Fibroblast of lung (primary cell): ENCODE results near the gene SNCG. TPM values are rescaled to one million over a fixed set of nuclear protein-coding genes. Genes with fewer than 3 reads are reported as not detected.
"Not testable (repeated sequence)": the region's sequence is repeated elsewhere in the genome, so short reads cannot be mapped to it uniquely, and the experiment has no call there.

Source experiments
- DNase-seq, 2 donors: peaks; one replicate each; pipeline versions ENCODE4 v3.0.0 to v3.0.0-alpha.2; 2010; ENCODE audit warnings: low read depth in 2 of 2
- H2AFZ ChIP-seq: 2 replicates; pipeline ENCODE4 v1.5.1; 2012; ENCODE audit warnings: low read length, control low read depth, inconsistent platforms
- H3K27ac ChIP-seq: 2 replicates; pipeline ENCODE4 v1.5.1; 2011; ENCODE audit warnings: low read length, control low read depth; ENCODE audit not compliant: insufficient read depth
- H3K27me3 ChIP-seq: 2 replicates; pipeline ENCODE4 v1.5.1; 2011; ENCODE audit warnings: mild to moderate bottlenecking, low read length; ENCODE audit not compliant: control insufficient read depth, insufficient read depth
- H3K36me3 ChIP-seq: 2 replicates; pipeline ENCODE4 v1.5.1; 2011; ENCODE audit warnings: low read length; ENCODE audit not compliant: control insufficient read depth, insufficient read depth
- H3K4me1 ChIP-seq: 2 replicates; pipeline ENCODE4 v1.5.1; 2011; ENCODE audit warnings: low read length; ENCODE audit not compliant: control insufficient read depth, insufficient read depth; ENCODE audit errors: extremely low read depth
- H3K4me2 ChIP-seq: 2 replicates; pipeline ENCODE4 v1.5.1; 2011; ENCODE audit warnings: low read length, control low read depth; ENCODE audit not compliant: insufficient read depth; ENCODE audit errors: extremely low read depth
- H3K4me3 ChIP-seq, 4 experiments: fragments of 200-600 bp in 1 of 4; sonication (generic) in 1 of 4; replicated peaks in 1 of 4; 2 replicates each; pipeline ENCODE4 v1.5.1; 2011 to 2016; ENCODE audit warnings: low read length in 4 of 4, low read depth in 3 of 4, mild to moderate bottlenecking in 3 of 4, control low read depth in 2 of 4, inconsistent platforms in 1 of 4, mixed read lengths in 1 of 4; ENCODE audit not compliant: insufficient read depth in 1 of 4; ENCODE audit errors: control extremely low read depth in 1 of 4
- H3K79me2 ChIP-seq: 2 replicates; pipeline ENCODE4 v1.5.1; 2012; ENCODE audit warnings: mild to moderate bottlenecking, low read length, inconsistent platforms; ENCODE audit not compliant: control insufficient read depth, insufficient read depth
- H3K9ac ChIP-seq: 2 replicates; pipeline ENCODE4 v1.5.1; 2011; ENCODE audit warnings: mild to moderate bottlenecking, low read length, control low read depth; ENCODE audit not compliant: insufficient read depth
- H3K9me3 ChIP-seq: 2 replicates; pipeline ENCODE4 v1.5.1; 2012; ENCODE audit warnings: low read depth, low read length; ENCODE audit not compliant: control insufficient read depth, insufficient read depth
- H4K20me1 ChIP-seq: 2 replicates; pipeline ENCODE4 v1.5.1; 2011; ENCODE audit warnings: low read length; ENCODE audit not compliant: control insufficient read depth, insufficient read depth; ENCODE audit errors: extremely low read depth
- EZH2 ChIP-seq: IDR thresholded peaks from 2 replicates; pipeline ENCODE4 v1.5.1; 2012; ENCODE audit warnings: low read length, control low read depth, mild to moderate bottlenecking; ENCODE audit errors: missing control alignments
- polyA plus RNA-seq, 2 donors: library from polyadenylated mRNA; depleted of rRNA in 1 of 2; stranded (reverse) in 1 of 2; unstranded in 1 of 2; fragments of >200 nt; gene quantifications; 2 replicates each; pipeline ENCODE4 v1.2.1, GENCODE V29; 2011 to 2012; ENCODE audit warnings: missing spikeins in 1 of 2
- total RNA-seq: library from RNA; depleted of rRNA; stranded (reverse); fragments of >200 nt; gene quantifications from 2 replicates; pipeline ENCODE4 v1.2.1, GENCODE V29; 2014
- TF ChIP-seq, protein P1 (sequence below), 2 donors: IDR thresholded peaks in 1 of 2; conservative IDR thresholded peaks in 1 of 2; 1 replicate in 1 of 2; 2 replicates in 1 of 2; pipeline ENCODE4 v1.5.1; 2011 to 2012; ENCODE audit warnings: low read length in 2 of 2, control low read depth in 1 of 2, inconsistent platforms in 1 of 2, low read depth in 1 of 2, mild to moderate bottlenecking in 1 of 2

SNCG gene
- total and polyA plus RNA-seq, 2 donors (not counting 1 experiment from before 2014, with no cell fraction given), result 21.3 to 34.4 TPM

GRCh38 chr10:86979296-86979818 is 21.0 kb downstream of the SNCG start:
- H3K9ac ChIP-seq, result no peak overlapping the region
- TF ChIP-seq EZH2, result no peak
- TF ChIP-seq, protein P1, sequence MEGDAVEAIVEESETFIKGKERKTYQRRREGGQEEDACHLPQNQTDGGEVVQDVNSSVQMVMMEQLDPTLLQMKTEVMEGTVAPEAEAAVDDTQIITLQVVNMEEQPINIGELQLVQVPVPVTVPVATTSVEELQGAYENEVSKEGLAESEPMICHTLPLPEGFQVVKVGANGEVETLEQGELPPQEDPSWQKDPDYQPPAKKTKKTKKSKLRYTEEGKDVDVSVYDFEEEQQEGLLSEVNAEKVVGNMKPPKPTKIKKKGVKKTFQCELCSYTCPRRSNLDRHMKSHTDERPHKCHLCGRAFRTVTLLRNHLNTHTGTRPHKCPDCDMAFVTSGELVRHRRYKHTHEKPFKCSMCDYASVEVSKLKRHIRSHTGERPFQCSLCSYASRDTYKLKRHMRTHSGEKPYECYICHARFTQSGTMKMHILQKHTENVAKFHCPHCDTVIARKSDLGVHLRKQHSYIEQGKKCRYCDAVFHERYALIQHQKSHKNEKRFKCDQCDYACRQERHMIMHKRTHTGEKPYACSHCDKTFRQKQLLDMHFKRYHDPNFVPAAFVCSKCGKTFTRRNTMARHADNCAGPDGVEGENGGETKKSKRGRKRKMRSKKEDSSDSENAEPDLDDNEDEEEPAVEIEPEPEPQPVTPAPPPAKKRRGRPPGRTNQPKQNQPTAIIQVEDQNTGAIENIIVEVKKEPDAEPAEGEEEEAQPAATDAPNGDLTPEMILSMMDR (conservative IDR thresholded peaks at IDR 0.05 in 1 of 2, IDR thresholded peaks at IDR 0.05 in 1 of 2; ENCODE audit: low read depth in 1 of 2, low read length in 2 of 2), result no peak
- DNase-seq, result peak in 1 of 2 donors; percentile 36

GRCh38 chr10:86979977-86980448 is 21.6 kb downstream of the SNCG start:
- DNase-seq, result peak in 1 of 2 donors; percentile 82
- no peaks in the 10 kb centered on the region for H3K4me1 ChIP-seq
- no peaks in the 10 kb centered on the region for H3K9me3 ChIP-seq
- H3K27me3 ChIP-seq, result no peaks in the 10 kb centered on the region
- H4K20me1 ChIP-seq, result no peaks in the 10 kb centered on the region
- H3K9ac ChIP-seq, result no peak overlapping the region
- no peak for TF ChIP-seq EZH2
- TF ChIP-seq, protein P1 (conservative IDR thresholded peaks at IDR 0.05 in 1 of 2, IDR thresholded peaks at IDR 0.05 in 1 of 2; ENCODE audit: low read depth in 1 of 2, low read length in 2 of 2), result no peak
- H2AFZ ChIP-seq, result no peak overlapping the region
- no peak overlapping the region for H3K27ac ChIP-seq
- H3K36me3 ChIP-seq, result no peaks in the 10 kb centered on the region
- peak overlapping the region; percentile 15 for H3K4me2 ChIP-seq
- no peaks in the 10 kb centered on the region for H3K79me2 ChIP-seq
- no peak overlapping the region for H3K4me3 ChIP-seq

More at GRCh38 chr10:86979296-86979818, 21.0 kb downstream of the SNCG start:
- Histone ChIP-seq H3K4me2 (no peak overlapping the region), H3K9me3 (no peaks in the 10 kb centered on the region), H3K27ac (no peak overlapping the region), H3K79me2 (no peaks in the 10 kb centered on the region), H3K4me1 (no peaks in the 10 kb centered on the region), H2AFZ (no peak overlapping the region), H3K36me3 (no peaks in the 10 kb centered on the region), H4K20me1 (no peaks in the 10 kb centered on the region), H3K27me3 (no peaks in the 10 kb centered on the region), H3K4me3 (no peak overlapping the region)

DNA sequence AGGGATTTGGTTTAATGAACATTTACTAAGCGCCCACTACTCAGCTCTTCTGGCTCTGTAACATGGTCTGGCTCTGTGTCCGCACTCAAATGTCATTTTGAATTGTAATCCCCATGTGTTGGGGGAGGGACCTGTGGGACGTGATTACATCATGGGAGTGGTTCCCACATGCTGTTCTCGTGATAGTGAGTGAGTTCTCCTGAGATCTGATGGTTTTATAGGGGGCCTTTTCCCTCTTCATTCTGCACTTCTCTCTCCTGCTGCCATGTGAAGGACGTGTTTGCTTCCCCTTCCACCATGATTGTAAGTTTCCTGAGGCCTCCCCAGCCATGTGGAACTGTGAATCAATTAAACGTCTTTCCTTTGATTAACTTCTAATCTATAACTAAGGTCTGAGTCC is 22.6 kb downstream of the SNCG start:
- H3K9me3 ChIP-seq, H4K20me1 ChIP-seq, H3K27ac ChIP-seq, DNase-seq, H3K79me2 ChIP-seq, H3K4me3 ChIP-seq, H3K4me1 ChIP-seq, H3K27me3 ChIP-seq, H3K4me2 ChIP-seq, H3K9ac ChIP-seq, H3K36me3 ChIP-seq, H2AFZ ChIP-seq: not testable (repeated sequence)
